ENCODE results near the gene MPPED1.

The MPPED1 gene

DNA sequence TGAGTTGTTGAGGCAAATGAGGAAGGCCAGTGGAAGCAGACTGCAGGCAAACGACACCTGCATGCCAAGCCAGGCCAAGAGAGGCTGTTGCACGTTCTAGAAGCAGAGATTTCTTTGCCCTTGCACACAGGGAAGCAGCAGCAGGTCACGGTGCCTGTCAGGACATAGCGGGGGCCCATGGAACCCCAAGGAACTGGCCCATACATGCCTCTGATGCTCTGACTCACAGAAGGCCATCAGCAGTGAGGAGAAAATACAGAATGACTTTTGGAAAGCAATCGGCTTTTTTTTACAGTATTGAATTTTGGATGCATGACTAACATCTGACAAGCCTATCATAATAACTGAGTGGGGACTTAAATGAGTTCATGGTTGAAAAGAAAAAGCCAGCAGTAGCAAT is 123.9 kb downstream of the MPPED1 start:
- TF ChIP-seq, protein P1, sequence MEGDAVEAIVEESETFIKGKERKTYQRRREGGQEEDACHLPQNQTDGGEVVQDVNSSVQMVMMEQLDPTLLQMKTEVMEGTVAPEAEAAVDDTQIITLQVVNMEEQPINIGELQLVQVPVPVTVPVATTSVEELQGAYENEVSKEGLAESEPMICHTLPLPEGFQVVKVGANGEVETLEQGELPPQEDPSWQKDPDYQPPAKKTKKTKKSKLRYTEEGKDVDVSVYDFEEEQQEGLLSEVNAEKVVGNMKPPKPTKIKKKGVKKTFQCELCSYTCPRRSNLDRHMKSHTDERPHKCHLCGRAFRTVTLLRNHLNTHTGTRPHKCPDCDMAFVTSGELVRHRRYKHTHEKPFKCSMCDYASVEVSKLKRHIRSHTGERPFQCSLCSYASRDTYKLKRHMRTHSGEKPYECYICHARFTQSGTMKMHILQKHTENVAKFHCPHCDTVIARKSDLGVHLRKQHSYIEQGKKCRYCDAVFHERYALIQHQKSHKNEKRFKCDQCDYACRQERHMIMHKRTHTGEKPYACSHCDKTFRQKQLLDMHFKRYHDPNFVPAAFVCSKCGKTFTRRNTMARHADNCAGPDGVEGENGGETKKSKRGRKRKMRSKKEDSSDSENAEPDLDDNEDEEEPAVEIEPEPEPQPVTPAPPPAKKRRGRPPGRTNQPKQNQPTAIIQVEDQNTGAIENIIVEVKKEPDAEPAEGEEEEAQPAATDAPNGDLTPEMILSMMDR (IDR thresholded peaks at IDR 0.05; ENCODE audit: low read depth, low read length), result no peak
- Histone ChIP-seq H3K27me3 (ENCODE audit: insufficient read depth, low read depth, severe bottlenecking) (no peaks in the 10 kb centered on the region), H3K36me3 (no peaks in the 10 kb centered on the region), H3K27ac (no peak overlapping the region), H3K4me3 (ENCODE audit: low read depth, low read length) (no peak overlapping the region), H3K9me3 (ENCODE audit: severe bottlenecking) (peaks cover 4% of the 10 kb centered on the region)
- DNase-seq, result no peak

- Histone ChIP-seq H3K4me3 (ENCODE audit: low read depth, low read length) (no peak overlapping the region), H3K9me3 (ENCODE audit: severe bottlenecking) (peaks cover 4% of the 10 kb centered on the region), H3K36me3 (no peaks in the 10 kb centered on the region), H3K27ac (no peak overlapping the region), H3K27me3 (ENCODE audit: insufficient read depth, low read depth, severe bottlenecking) (no peaks in the 10 kb centered on the region)
- TF ChIP-seq, protein P1 (IDR thresholded peaks at IDR 0.05; ENCODE audit: low read depth, low read length), result peak; percentile 54
- peak; percentile 37 for DNase-seq
These were observed 125.3 kb downstream of the MPPED1 start for GRCh38 chr22:43537019-43537585.

GRCh38 chr22:43539572-43540528 is 128.0 kb downstream of the MPPED1 start:
- peaks cover 4% of the 10 kb centered on the region for H3K9me3 ChIP-seq (ENCODE audit: severe bottlenecking)
- DNase-seq, result no peak
- TF ChIP-seq, protein P1 (IDR thresholded peaks at IDR 0.05; ENCODE audit: low read depth, low read length), result no peak
- H3K36me3 ChIP-seq, result no peaks in the 10 kb centered on the region
- no peaks in the 10 kb centered on the region for H3K27me3 ChIP-seq (ENCODE audit: insufficient read depth, low read depth, severe bottlenecking)
- no peak overlapping the region for H3K4me3 ChIP-seq (ENCODE audit: low read depth, low read length)
- H3K27ac ChIP-seq, result peak overlapping the region; percentile 36; the same call in 1 of the 2 replicates

- peak; percentile 34 for DNase-seq
- H3K36me3 ChIP-seq, result no peaks in the 10 kb centered on the region
- H3K9me3 ChIP-seq (ENCODE audit: severe bottlenecking), result peaks cover 4% of the 10 kb centered on the region
- no peak overlapping the region for H3K27ac ChIP-seq
- TF ChIP-seq, protein P1 (IDR thresholded peaks at IDR 0.05; ENCODE audit: low read depth, low read length), result no peak
- no peaks in the 10 kb centered on the region for H3K27me3 ChIP-seq (ENCODE audit: insufficient read depth, low read depth, severe bottlenecking)
- H3K4me3 ChIP-seq (ENCODE audit: low read depth, low read length), result no peak overlapping the region
These were observed 128.7 kb downstream of the MPPED1 start for GRCh38 chr22:43540529-43540923.

- TF ChIP-seq, protein P1 (IDR thresholded peaks at IDR 0.05; ENCODE audit: low read depth, low read length), result no peak
- Histone ChIP-seq H3K36me3 (no peaks in the 10 kb centered on the region), H3K27ac (no peak overlapping the region), H3K4me3 (ENCODE audit: low read depth, low read length) (no peak overlapping the region), H3K27me3 (ENCODE audit: insufficient read depth, low read depth, severe bottlenecking) (no peaks in the 10 kb centered on the region), H3K9me3 (ENCODE audit: severe bottlenecking) (peaks cover 4% of the 10 kb centered on the region)
- DNase-seq, result no peak
These were observed 129.2 kb downstream of the MPPED1 start for GRCh38 chr22:43541022-43541421.

Data from WERI-Rb-1 (cell line).